ENCODE measurements around the gene CCL28. TPM values are rescaled to one million over a fixed set of nuclear protein-coding genes. Genes with fewer than 3 reads are reported as not detected.

Gene CCL28
- total RNA-seq, 1 experiment from 2014 or later = 2.2 TPM

- ChIA-PET POLR2A (ENCODE audit: unreplicated experiment) (no interaction called here), CTCF (no interaction called here)
- H3K79me2 ChIP-seq (ENCODE audit: low read depth) = no peaks in the 10 kb centered on the region
- H3K9me2 ChIP-seq (ENCODE audit: insufficient read depth) = no peaks in the 10 kb centered on the region
- intact Hi-C loops (cut with micrococcal nuclease; ENCODE audit: unreplicated experiment) = no loop called here
- no peak overlapping the region for H3K4me3 ChIP-seq
- no peaks in the 10 kb centered on the region for H3K36me3 ChIP-seq (ENCODE audit: low read depth)
- H3K27ac ChIP-seq = no peak overlapping the region
- no peaks in the 10 kb centered on the region for H3K4me1 ChIP-seq (replicated peaks; ENCODE audit: insufficient read depth)
- H3K4me2 ChIP-seq = no peak overlapping the region
- TF ChIP-seq EZH2 (IDR thresholded peaks at IDR 0.05; ENCODE audit: low read depth) = no peak
- TF ChIP-seq, protein P1, sequence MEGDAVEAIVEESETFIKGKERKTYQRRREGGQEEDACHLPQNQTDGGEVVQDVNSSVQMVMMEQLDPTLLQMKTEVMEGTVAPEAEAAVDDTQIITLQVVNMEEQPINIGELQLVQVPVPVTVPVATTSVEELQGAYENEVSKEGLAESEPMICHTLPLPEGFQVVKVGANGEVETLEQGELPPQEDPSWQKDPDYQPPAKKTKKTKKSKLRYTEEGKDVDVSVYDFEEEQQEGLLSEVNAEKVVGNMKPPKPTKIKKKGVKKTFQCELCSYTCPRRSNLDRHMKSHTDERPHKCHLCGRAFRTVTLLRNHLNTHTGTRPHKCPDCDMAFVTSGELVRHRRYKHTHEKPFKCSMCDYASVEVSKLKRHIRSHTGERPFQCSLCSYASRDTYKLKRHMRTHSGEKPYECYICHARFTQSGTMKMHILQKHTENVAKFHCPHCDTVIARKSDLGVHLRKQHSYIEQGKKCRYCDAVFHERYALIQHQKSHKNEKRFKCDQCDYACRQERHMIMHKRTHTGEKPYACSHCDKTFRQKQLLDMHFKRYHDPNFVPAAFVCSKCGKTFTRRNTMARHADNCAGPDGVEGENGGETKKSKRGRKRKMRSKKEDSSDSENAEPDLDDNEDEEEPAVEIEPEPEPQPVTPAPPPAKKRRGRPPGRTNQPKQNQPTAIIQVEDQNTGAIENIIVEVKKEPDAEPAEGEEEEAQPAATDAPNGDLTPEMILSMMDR (conservative IDR thresholded peaks at IDR 0.05) = no peak
- H4K20me1 ChIP-seq (ENCODE audit: insufficient read depth) = no peaks in the 10 kb centered on the region
- BruUV-seq (replicated peaks) = no TSS peak
- DNase-seq = no peak
- H3K9me3 ChIP-seq (ENCODE audit: insufficient read depth, low read depth) = peaks cover 5% of the 10 kb centered on the region
- H3K27me3 ChIP-seq (ENCODE audit: insufficient read depth, low read depth) = no peaks in the 10 kb centered on the region; the same call in 1 of the 2 replicates
- H3F3A ChIP-seq (ENCODE audit: insufficient read depth, low read depth) = no peaks in the 10 kb centered on the region
- H2AFZ ChIP-seq = no peak overlapping the region
These were observed 57.4 kb downstream of the CCL28 start for GRCh38 chr5:43354774-43355173.

GRCh38 chr5:43353668-43354067 is 58.5 kb downstream of the CCL28 start:
- Histone ChIP-seq H3K4me2 (no peak overlapping the region), H3K4me1 (replicated peaks; ENCODE audit: insufficient read depth) (no peaks in the 10 kb centered on the region), H3K9me3 (ENCODE audit: insufficient read depth, low read depth) (no peaks in the 10 kb centered on the region), H3K4me3 (no peak overlapping the region), H3F3A (ENCODE audit: insufficient read depth, low read depth) (no peaks in the 10 kb centered on the region), H2AFZ (no peak overlapping the region), H3K36me3 (ENCODE audit: low read depth) (no peaks in the 10 kb centered on the region), H3K27me3 (ENCODE audit: insufficient read depth, low read depth) (peaks cover under 1% of the 10 kb centered on the region; the same call in 1 of the 2 replicates), H3K9me2 (ENCODE audit: insufficient read depth) (no peaks in the 10 kb centered on the region), H3K79me2 (ENCODE audit: low read depth) (no peaks in the 10 kb centered on the region), H4K20me1 (ENCODE audit: insufficient read depth) (no peaks in the 10 kb centered on the region), H3K27ac (no peak overlapping the region)
- TF ChIP-seq EZH2 (IDR thresholded peaks at IDR 0.05; ENCODE audit: low read depth) = no peak
- TF ChIP-seq, protein P1 (conservative IDR thresholded peaks at IDR 0.05) = no peak
- ChIA-PET POLR2A (ENCODE audit: unreplicated experiment) (no interaction called here), CTCF (interaction anchor here (0.6 kb wide), 1 partner anchor 356 kb away, joined by 3 read pairs; no protein-coding TSS in a partner anchor)
- DNase-seq = no peak
- no TSS peak for BruUV-seq (replicated peaks)
- intact Hi-C loops (cut with micrococcal nuclease; ENCODE audit: unreplicated experiment) = no loop called here

- Histone ChIP-seq H3K9me3 (ENCODE audit: insufficient read depth, low read depth) (no peaks in the 10 kb centered on the region), H3K27ac (no peak overlapping the region), H3F3A (ENCODE audit: insufficient read depth, low read depth) (no peaks in the 10 kb centered on the region), H4K20me1 (ENCODE audit: insufficient read depth) (no peaks in the 10 kb centered on the region), H3K27me3 (ENCODE audit: insufficient read depth, low read depth) (peaks cover 8% of the 10 kb centered on the region), H3K36me3 (ENCODE audit: low read depth) (no peaks in the 10 kb centered on the region), H3K4me1 (replicated peaks; ENCODE audit: insufficient read depth) (no peaks in the 10 kb centered on the region), H3K9me2 (ENCODE audit: insufficient read depth) (no peaks in the 10 kb centered on the region), H3K4me2 (no peak overlapping the region), H2AFZ (no peak overlapping the region), H3K79me2 (ENCODE audit: low read depth) (no peaks in the 10 kb centered on the region), H3K4me3 (no peak overlapping the region)
- no peak for DNase-seq
- ChIA-PET CTCF (no interaction called here), POLR2A (ENCODE audit: unreplicated experiment) (no interaction called here)
- intact Hi-C loops (cut with micrococcal nuclease; ENCODE audit: unreplicated experiment) = no loop called here
- no TSS peak for BruUV-seq (replicated peaks)
- no peak for TF ChIP-seq EZH2 (IDR thresholded peaks at IDR 0.05; ENCODE audit: low read depth)
- TF ChIP-seq, protein P1 (conservative IDR thresholded peaks at IDR 0.05) = no peak
These were observed 59.3 kb downstream of the CCL28 start for GRCh38 chr5:43352915-43353314.
